IPS DF 6.9 (cell line): ENCODE measurements around the gene KIFBP.

Experiments
- DNase-seq: peaks from one replicate; pipeline ENCODE4 v3.0.0-alpha.2; 2013; ENCODE audit warnings: low read depth, low spot score
- H3K27ac ChIP-seq: one replicate; pipeline ENCODE4 v1.5.1; 2013; ENCODE audit warnings: low read length, control low read depth
- H3K27me3 ChIP-seq: 2 replicates; pipeline ENCODE4 v1.6.1; 2013; ENCODE audit warnings: mild to moderate bottlenecking, low read length; ENCODE audit not compliant: control insufficient read depth, insufficient read depth
- H3K36me3 ChIP-seq: 2 replicates; pipeline ENCODE4 v1.6.1; 2013; ENCODE audit warnings: low read length; ENCODE audit not compliant: control insufficient read depth, insufficient read depth
- H3K4me1 ChIP-seq: 2 replicates; pipeline ENCODE4 v1.6.1; 2013; ENCODE audit warnings: low read length; ENCODE audit not compliant: control insufficient read depth, insufficient read depth
- H3K4me3 ChIP-seq: 2 replicates; pipeline ENCODE4 v1.5.1; 2013; ENCODE audit warnings: mild to moderate bottlenecking, low read length
- H3K9me3 ChIP-seq: 2 replicates; pipeline ENCODE4 v1.6.1; 2013; ENCODE audit warnings: low read length, inconsistent platforms; ENCODE audit not compliant: control insufficient read depth, insufficient read depth
- WGBS: extraction: QIAGEN DNeasy Blood & Tissue Kit; methylation state at CpG from one replicate; pipeline ENCODE4 v1.1.7; 2013; ENCODE audit warnings: mixed read lengths, missing lambda C conversion rate; ENCODE audit not compliant: insufficient read length, insufficient coverage; 5-methylcytosine and 5-hydroxymethylcytosine counted together

KIFBP gene

GRCh38 chr10:69060127-69060798, 71.7 kb downstream of the KIFBP start:
- no peaks in the 10 kb centered on the region for H3K9me3 ChIP-seq
- H3K36me3 ChIP-seq: no peaks in the 10 kb centered on the region
- DNase-seq: no peak
- H3K4me1 ChIP-seq: no peaks in the 10 kb centered on the region
- H3K27ac ChIP-seq: no peak overlapping the region
- WGBS: no CpG with 5 or more reads among the region's 8 CpGs
- no peak overlapping the region for H3K4me3 ChIP-seq
- no peaks in the 10 kb centered on the region for H3K27me3 ChIP-seq

DNA sequence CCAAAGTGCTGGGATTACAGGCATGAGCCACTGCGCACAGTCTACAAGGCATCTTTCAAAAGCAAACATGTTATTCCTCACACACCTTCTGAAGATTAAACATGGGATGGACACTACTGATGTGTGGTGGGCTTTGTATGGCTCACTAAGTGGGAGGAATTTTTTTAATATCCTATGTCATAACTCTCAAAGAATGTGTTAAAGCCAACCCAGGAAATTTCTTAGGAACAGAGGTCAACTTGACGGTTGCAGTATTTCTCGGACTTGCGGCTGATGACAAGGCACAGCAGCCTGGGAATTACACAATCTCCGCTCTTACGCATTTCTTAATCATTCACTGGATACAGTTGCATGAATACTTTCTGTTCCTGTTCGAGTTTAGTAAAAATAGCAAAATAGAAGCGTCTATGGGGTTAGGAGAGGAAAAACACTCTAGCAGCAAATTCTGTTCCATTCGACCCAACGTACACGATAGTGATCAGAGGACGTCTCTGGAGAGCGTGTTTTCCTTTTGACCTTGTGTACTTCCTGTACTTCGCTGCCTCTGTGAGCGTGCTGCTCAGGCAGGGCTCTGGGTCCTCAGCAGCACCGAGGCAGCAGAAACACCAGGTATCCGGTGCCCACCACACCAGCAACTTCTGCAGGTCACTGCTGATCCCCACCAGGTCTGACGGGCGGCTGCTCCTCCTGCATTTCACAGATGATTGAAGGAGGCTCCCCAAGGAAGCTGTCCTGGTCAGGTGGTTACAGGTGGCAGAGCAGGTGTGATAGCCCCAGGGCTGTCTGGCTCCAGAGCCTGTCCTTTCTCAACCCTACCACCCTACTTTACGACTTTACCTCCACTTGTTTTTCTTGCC, 72.9 kb downstream of the KIFBP start:
- Histone ChIP-seq H3K4me3 (no peak overlapping the region), H3K4me1 (no peaks in the 10 kb centered on the region), H3K27ac (no peak overlapping the region), H3K27me3 (no peaks in the 10 kb centered on the region), H3K36me3 (no peaks in the 10 kb centered on the region), H3K9me3 (no peaks in the 10 kb centered on the region)
- WGBS: no CpG with 5 or more reads among the region's 20 CpGs
- no peak for DNase-seq

GRCh38 chr10:69062901-69063300, 74.3 kb downstream of the KIFBP start:
- DNase-seq: no peak
- Histone ChIP-seq H3K9me3 (no peaks in the 10 kb centered on the region), H3K36me3 (no peaks in the 10 kb centered on the region), H3K4me3 (no peak overlapping the region), H3K4me1 (no peaks in the 10 kb centered on the region), H3K27me3 (no peaks in the 10 kb centered on the region), H3K27ac (no peak overlapping the region)
- WGBS: no CpG with 5 or more reads among the region's 5 CpGs

DNA sequence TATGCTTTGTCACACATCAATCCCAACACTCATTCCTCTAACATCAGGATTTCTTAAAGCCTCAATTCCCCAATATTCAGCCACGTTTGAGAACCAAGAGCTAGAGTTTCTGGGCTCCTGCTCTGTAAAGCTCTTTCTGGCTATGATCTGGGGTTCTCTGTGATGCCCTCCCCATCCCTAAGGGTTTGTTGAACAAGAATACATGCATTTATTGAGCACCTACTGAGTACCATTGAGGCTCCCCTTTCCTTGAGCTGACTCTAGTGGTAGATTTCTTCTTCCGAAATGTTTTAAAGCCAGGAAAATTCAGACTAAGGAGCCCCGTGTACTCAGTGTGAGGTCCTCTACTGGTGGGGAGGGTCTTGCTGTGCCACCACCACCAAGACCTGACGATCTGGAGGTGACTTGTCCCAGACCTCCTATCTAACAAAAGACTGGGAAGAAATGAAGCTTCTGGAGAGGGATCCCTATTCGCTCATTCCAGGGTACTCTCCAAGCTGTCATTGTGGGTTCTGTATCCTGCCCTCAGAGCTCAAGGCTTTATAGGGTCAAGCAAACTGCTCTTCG, 76.2 kb downstream of the KIFBP start:
- no peak for DNase-seq
- Histone ChIP-seq H3K27me3 (no peaks in the 10 kb centered on the region), H3K36me3 (no peaks in the 10 kb centered on the region), H3K4me1 (0 out of 2 replicates have a peak, but pooled peaks cover 4% of the 10 kb centered on the region), H3K4me3 (no peak overlapping the region), H3K9me3 (no peaks in the 10 kb centered on the region), H3K27ac (no peak overlapping the region)
- no CpG with 5 or more reads among the region's 6 CpGs for WGBS

DNA sequence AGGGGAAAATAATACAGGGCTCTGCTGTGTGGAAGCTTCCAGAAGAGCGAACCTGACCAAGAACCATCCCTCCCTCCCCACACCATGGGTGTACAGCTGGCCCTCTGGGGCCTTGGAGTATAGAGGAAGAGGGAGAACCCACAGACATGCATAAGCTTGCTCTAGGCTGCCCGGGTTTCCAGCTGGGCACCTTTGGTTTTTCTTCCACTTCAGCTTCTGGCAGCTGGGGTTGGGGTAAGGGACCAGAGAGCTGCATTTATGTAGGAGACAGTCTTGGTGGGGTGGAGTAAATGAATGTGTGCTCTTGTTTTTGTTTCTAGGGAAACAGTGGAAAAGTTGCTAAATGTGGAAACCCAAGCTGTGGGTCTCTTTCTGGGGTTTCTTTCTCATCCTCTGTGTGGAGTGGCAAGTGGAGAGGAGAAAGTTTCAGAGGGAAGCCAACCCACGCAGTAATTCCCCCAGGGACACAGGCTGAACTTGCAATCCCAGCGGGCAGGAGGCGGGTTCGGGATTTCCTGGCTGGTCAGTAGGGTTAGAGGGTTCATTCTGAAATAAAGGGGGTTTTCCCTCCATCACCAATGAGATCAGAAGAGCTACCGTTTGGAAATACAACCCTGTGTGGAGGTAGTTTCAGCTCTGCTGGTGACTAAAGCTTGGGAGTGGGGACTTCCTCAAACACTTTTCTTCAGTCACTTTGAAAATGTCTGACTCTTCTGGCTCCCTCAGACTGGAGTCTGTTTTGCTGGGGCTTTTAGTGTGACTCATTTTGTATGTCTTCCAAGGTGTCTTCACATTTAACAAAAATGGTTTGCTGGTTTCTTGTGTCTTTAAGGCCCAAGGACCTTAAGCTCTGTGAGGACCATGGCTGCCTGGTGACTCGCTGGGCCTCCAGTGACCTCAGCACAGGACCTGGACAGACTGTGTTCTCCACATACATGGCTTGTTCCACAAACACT, 77.1 kb downstream of the KIFBP start:
- WGBS: no CpG with 5 or more reads among the region's 8 CpGs
- DNase-seq: no peak
- no peaks in the 10 kb centered on the region for H3K36me3 ChIP-seq
- no peak overlapping the region for H3K4me3 ChIP-seq
- no peaks in the 10 kb centered on the region for H3K27me3 ChIP-seq
- H3K9me3 ChIP-seq: no peaks in the 10 kb centered on the region
- 0 out of 2 replicates have a peak, but pooled peaks cover 4% of the 10 kb centered on the region for H3K4me1 ChIP-seq
- no peak overlapping the region for H3K27ac ChIP-seq
